Measurements from ENCODE around the gene SMARCE1.

The SMARCE1 gene

GRCh38 chr17:40615068-40615840, 32.4 kb downstream of the SMARCE1 start:
- peak; percentile 51 for TF ChIP-seq CTCF (IDR thresholded peaks at IDR 0.05; ENCODE audit: borderline replicate concordance, control extremely low read depth, extremely low read depth, insufficient read depth, missing control alignments)
- in situ Hi-C loops (cut with MboI; ENCODE audit: low sequenced_read_pairs, unreplicated experiment) = loop anchor here (10.0 kb wide), 1 partner anchor 170 kb away; the partner anchor contains the start of gene IGFBP4
- peak; percentile 84 for DNase-seq (ENCODE audit: low spot score)

- no peak for TF ChIP-seq CTCF (IDR thresholded peaks at IDR 0.05; ENCODE audit: borderline replicate concordance, control extremely low read depth, extremely low read depth, insufficient read depth, missing control alignments)
- in situ Hi-C loops (cut with MboI; ENCODE audit: low sequenced_read_pairs, unreplicated experiment) = loop anchor here (5.0 to 10.0 kb wide), 2 partner anchors 47 to 170 kb away; partner anchors contain the start of genes CCR7 and IGFBP4
- no peak for DNase-seq (ENCODE audit: low spot score)
These were observed 33.1 kb downstream of the SMARCE1 start for GRCh38 chr17:40614431-40615067.

GRCh38 chr17:40613467-40614154, 34.0 kb downstream of the SMARCE1 start:
- DNase-seq (ENCODE audit: low spot score) = no peak
- in situ Hi-C loops (cut with MboI; ENCODE audit: low sequenced_read_pairs, unreplicated experiment) = loop anchor here (5.0 to 10.0 kb wide), 2 partner anchors 46 to 169 kb away; partner anchors contain the start of genes CCR7 and IGFBP4
- no peak for TF ChIP-seq CTCF (IDR thresholded peaks at IDR 0.05; ENCODE audit: borderline replicate concordance, control extremely low read depth, extremely low read depth, insufficient read depth, missing control alignments)

- in situ Hi-C loops (cut with MboI; ENCODE audit: low sequenced_read_pairs, unreplicated experiment) = loop anchor here (5.0 to 10.0 kb wide), 2 partner anchors 45 to 168 kb away; partner anchors contain the start of genes CCR7 and IGFBP4
- TF ChIP-seq CTCF (IDR thresholded peaks at IDR 0.05; ENCODE audit: borderline replicate concordance, control extremely low read depth, extremely low read depth, insufficient read depth, missing control alignments) = no peak
- DNase-seq (ENCODE audit: low spot score) = no peak
These were observed 34.9 kb downstream of the SMARCE1 start for GRCh38 chr17:40612599-40613244.

- TF ChIP-seq CTCF (IDR thresholded peaks at IDR 0.05; ENCODE audit: borderline replicate concordance, control extremely low read depth, extremely low read depth, insufficient read depth, missing control alignments) = no peak
- no peak for DNase-seq (ENCODE audit: low spot score)
- in situ Hi-C loops (cut with MboI; ENCODE audit: low sequenced_read_pairs, unreplicated experiment) = loop anchor here (5.0 to 10.0 kb wide), 2 partner anchors 45 to 167 kb away; partner anchors contain the start of genes CCR7 and IGFBP4
These were observed 35.7 kb downstream of the SMARCE1 start for GRCh38 chr17:40611840-40612474.
